ENCODE results near the gene LXN. TPM values are rescaled to one million over a fixed set of nuclear protein-coding genes. Genes with fewer than 3 reads are reported as not detected.
A peak's percentile ranks its signal among the peaks of the same experiment; 100 is the strongest.

LXN gene
- total and polyA plus RNA-seq, 2 of the 4 experiments (the other 2 are of a cell fraction), result 93.6 to 155 TPM

GRCh38 chr3:158672215-158673176 is at the start of gene LXN (continued):
- TF ChIP-seq MXI1 (IDR thresholded peaks at IDR 0.05; ENCODE audit: borderline replicate concordance, low read depth, low read length) (peak; percentile 47; the same call in 1 of the 2 replicates), POLR2A (IDR thresholded peaks at IDR 0.05; ENCODE audit: low read depth, low read length) (peak; percentile 69; the same call in 1 of the 2 replicates), FOS (IDR thresholded peaks at IDR 0.05; ENCODE audit: low read depth, low read length) (no peak)
- TF ChIP-seq, protein P1, sequence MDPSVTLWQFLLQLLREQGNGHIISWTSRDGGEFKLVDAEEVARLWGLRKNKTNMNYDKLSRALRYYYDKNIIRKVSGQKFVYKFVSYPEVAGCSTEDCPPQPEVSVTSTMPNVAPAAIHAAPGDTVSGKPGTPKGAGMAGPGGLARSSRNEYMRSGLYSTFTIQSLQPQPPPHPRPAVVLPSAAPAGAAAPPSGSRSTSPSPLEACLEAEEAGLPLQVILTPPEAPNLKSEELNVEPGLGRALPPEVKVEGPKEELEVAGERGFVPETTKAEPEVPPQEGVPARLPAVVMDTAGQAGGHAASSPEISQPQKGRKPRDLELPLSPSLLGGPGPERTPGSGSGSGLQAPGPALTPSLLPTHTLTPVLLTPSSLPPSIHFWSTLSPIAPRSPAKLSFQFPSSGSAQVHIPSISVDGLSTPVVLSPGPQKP (IDR thresholded peaks at IDR 0.05; ENCODE audit: borderline replicate concordance, low read depth, low read length), result no peak

Measured in IMR-90 (cell line).